ENCODE results near the gene PARVB. TPM values are rescaled to one million over a fixed set of nuclear protein-coding genes. Genes with fewer than 3 reads are reported as not detected.

Gene PARVB
- total and polyA plus RNA-seq, 7 experiments from 2014 or later: 0.18 to 51.2 (median 4.2) TPM

- Histone ChIP-seq H3K36me3 (ENCODE audit: control insufficient read depth in 2 of 3, insufficient read depth in 3 of 3, low read length in 3 of 3) (no peaks in the 10 kb centered on the region), H3K27me3 (ENCODE audit: control insufficient read depth in 2 of 2, insufficient read depth in 2 of 2, low read length in 2 of 2) (no peaks in the 10 kb centered on the region), H3K4me1 (ENCODE audit: control insufficient read depth in 2 of 2, insufficient read depth in 2 of 2, low read length in 2 of 2) (no peaks in the 10 kb centered on the region), H3K27ac (ENCODE audit: low read depth, low read length) (no peak overlapping the region), H3K4me3 (ENCODE audit: low read length) (no peak overlapping the region), H3K9me3 (ENCODE audit: control insufficient read depth in 2 of 3, low read length in 3 of 3) (no peaks in the 10 kb centered on the region)
- CTCF ChIA-PET: no interaction called here
- H3K27me3 Mint-ChIP-seq: no peaks in the 10 kb centered on the region
- DNase-seq: no peak
- H3K4me1 Mint-ChIP-seq: peaks cover 0 to 1% (median 0%) of the 10 kb centered on the region in 7 donors
- H3K4me3 Mint-ChIP-seq: no peak overlapping the region
- no peaks in the 10 kb centered on the region for H3K9me3 Mint-ChIP-seq
- no peak for ATAC-seq
- no peak overlapping the region for H3K27ac Mint-ChIP-seq
- POLR2A ChIA-PET: no interaction called here
- H3K36me3 Mint-ChIP-seq: no peaks in the 10 kb centered on the region
- intact Hi-C loops (cut with micrococcal nuclease): no loop called here
Measured at GRCh38 chr22:44076825-44077224, 52.7 kb downstream of the PARVB start.

GRCh38 chr22:44080936-44081861, 57.1 kb downstream of the PARVB start:
- CTCF ChIA-PET: interaction anchor here (0.5 to 2.5 kb wide), 9 partner anchors 24 to 605 kb away, joined by 3 to 9 read pairs (median 4); no protein-coding TSS in a partner anchor

GRCh38 chr22:44082801-44083200, 58.7 kb downstream of the PARVB start:
- no peaks in the 10 kb centered on the region for H3K4me1 ChIP-seq (ENCODE audit: control insufficient read depth in 2 of 2, insufficient read depth in 2 of 2, low read length in 2 of 2)
- H3K36me3 Mint-ChIP-seq: peaks cover 0 to 3% (median 0%) of the 10 kb centered on the region in 5 donors
- no peak for DNase-seq
- ChIA-PET POLR2A (no interaction called here), CTCF (interaction anchor here (0.8 to 2.5 kb wide), 3 partner anchors 87 to 105 kb away, joined by 4 to 9 read pairs (median 6); no protein-coding TSS in a partner anchor)
- intact Hi-C loops (cut with micrococcal nuclease): loop anchor here (5.0 to 10.0 kb wide), 2 partner anchors 100 to 102 kb away; partner anchors contain the start of gene PARVG (in 2 of the 2)
- H3K9me3 Mint-ChIP-seq: peaks cover 0 to 11% (median 2%) of the 10 kb centered on the region in 11 donors
- no peak overlapping the region for H3K4me3 Mint-ChIP-seq
- no peak for ATAC-seq
- H3K4me1 Mint-ChIP-seq: no peaks in the 10 kb centered on the region
- H3K36me3 ChIP-seq (ENCODE audit: control insufficient read depth in 2 of 3, insufficient read depth in 3 of 3, low read length in 3 of 3): no peaks in the 10 kb centered on the region
- no peaks in the 10 kb centered on the region for H3K9me3 ChIP-seq (ENCODE audit: control insufficient read depth in 2 of 3, low read length in 3 of 3)
- no peak overlapping the region for H3K27ac ChIP-seq (ENCODE audit: low read depth, low read length)
- H3K27me3 ChIP-seq (ENCODE audit: control insufficient read depth in 2 of 2, insufficient read depth in 2 of 2, low read length in 2 of 2): no peaks in the 10 kb centered on the region
- no peak overlapping the region for H3K4me3 ChIP-seq (ENCODE audit: low read length)
- H3K27me3 Mint-ChIP-seq: no peaks in the 10 kb centered on the region
- no peak overlapping the region for H3K27ac Mint-ChIP-seq

More at GRCh38 chr22:44080936-44081861, 57.1 kb downstream of the PARVB start:
- Histone ChIP-seq H3K27ac (ENCODE audit: low read depth, low read length) (no peak overlapping the region), H3K27me3 (ENCODE audit: control insufficient read depth in 2 of 2, insufficient read depth in 2 of 2, low read length in 2 of 2) (no peaks in the 10 kb centered on the region), H3K4me3 (ENCODE audit: low read length) (no peak overlapping the region), H3K4me1 (ENCODE audit: control insufficient read depth in 2 of 2, insufficient read depth in 2 of 2, low read length in 2 of 2) (no peaks in the 10 kb centered on the region), H3K36me3 (ENCODE audit: control insufficient read depth in 2 of 3, insufficient read depth in 3 of 3, low read length in 3 of 3) (no peaks in the 10 kb centered on the region), H3K9me3 (ENCODE audit: control insufficient read depth in 2 of 3, low read length in 3 of 3) (no peaks in the 10 kb centered on the region)
- no peak overlapping the region for H3K4me3 Mint-ChIP-seq
- DNase-seq (peak; percentile 15 to 58 (median 50)), ATAC-seq (peak; percentile 72)
- POLR2A ChIA-PET: no interaction called here
- no peaks in the 10 kb centered on the region for H3K27me3 Mint-ChIP-seq
- peaks cover 0 to 11% (median 2%) of the 10 kb centered on the region in 11 donors for H3K9me3 Mint-ChIP-seq
- H3K4me1 Mint-ChIP-seq: no peaks in the 10 kb centered on the region
- intact Hi-C loops (cut with micrococcal nuclease): loop anchor here (1.0 to 10.0 kb wide), 4 partner anchors 88 to 545 kb away; partner anchors contain the start of gene PARVG (in 2 of the 2)
- H3K36me3 Mint-ChIP-seq: peaks cover 0 to 3% (median 0%) of the 10 kb centered on the region in 5 donors
- H3K27ac Mint-ChIP-seq: no peak overlapping the region

GRCh38 chr22:44084044-44084772, 60.1 kb downstream of the PARVB start:
- Mint-ChIP-seq H3K27me3 (no peaks in the 10 kb centered on the region), H3K36me3 (peaks cover 0 to 3% (median 0%) of the 10 kb centered on the region in 5 donors), H3K27ac (no peak overlapping the region), H3K4me3 (no peak overlapping the region), H3K9me3 (peaks cover 0 to 11% (median 2%) of the 10 kb centered on the region in 11 donors), H3K4me1 (no peaks in the 10 kb centered on the region)
- CTCF ChIA-PET: interaction anchor here (0.9 to 3.5 kb wide), 3 partner anchors 89 to 542 kb away, joined by 4 to 25 read pairs (median 6); no protein-coding TSS in a partner anchor
- ATAC-seq (no peak), DNase-seq (no peak)
- POLR2A ChIA-PET: no interaction called here
- intact Hi-C loops (cut with micrococcal nuclease): loop anchor here (5.0 to 10.0 kb wide), 2 partner anchors 98 to 101 kb away; partner anchors contain the start of gene PARVG (in 2 of the 2)
- Histone ChIP-seq H3K27ac (ENCODE audit: low read depth, low read length) (no peak overlapping the region), H3K36me3 (ENCODE audit: control insufficient read depth in 2 of 3, insufficient read depth in 3 of 3, low read length in 3 of 3) (no peaks in the 10 kb centered on the region), H3K27me3 (ENCODE audit: control insufficient read depth in 2 of 2, insufficient read depth in 2 of 2, low read length in 2 of 2) (no peaks in the 10 kb centered on the region), H3K9me3 (ENCODE audit: control insufficient read depth in 2 of 3, low read length in 3 of 3) (no peaks in the 10 kb centered on the region), H3K4me1 (ENCODE audit: control insufficient read depth in 2 of 2, insufficient read depth in 2 of 2, low read length in 2 of 2) (no peaks in the 10 kb centered on the region), H3K4me3 (ENCODE audit: low read length) (no peak overlapping the region)

- peak in 1 of 9 donors; percentile 29 for DNase-seq
- Histone ChIP-seq H3K36me3 (ENCODE audit: control insufficient read depth in 2 of 3, insufficient read depth in 3 of 3, low read length in 3 of 3) (no peaks in the 10 kb centered on the region), H3K27me3 (ENCODE audit: control insufficient read depth in 2 of 2, insufficient read depth in 2 of 2, low read length in 2 of 2) (no peaks in the 10 kb centered on the region), H3K4me1 (ENCODE audit: control insufficient read depth in 2 of 2, insufficient read depth in 2 of 2, low read length in 2 of 2) (no peaks in the 10 kb centered on the region), H3K9me3 (ENCODE audit: control insufficient read depth in 2 of 3, low read length in 3 of 3) (no peaks in the 10 kb centered on the region), H3K4me3 (ENCODE audit: low read length) (no peak overlapping the region), H3K27ac (ENCODE audit: low read depth, low read length) (no peak overlapping the region)
- no peak overlapping the region for H3K27ac Mint-ChIP-seq
- ATAC-seq: peak; percentile 51
- H3K9me3 Mint-ChIP-seq: peaks cover 0 to 11% (median 2%) of the 10 kb centered on the region in 11 donors
- H3K27me3 Mint-ChIP-seq: no peaks in the 10 kb centered on the region
- intact Hi-C loops (cut with micrococcal nuclease): loop anchor here in 1 of 2 donors (1.0 to 10.0 kb wide), 2 partner anchors 93 to 99 kb away; partner anchors contain the start of gene PARVG
- ChIA-PET CTCF (interaction anchor here (0.7 to 3.5 kb wide), 4 partner anchors 47 to 265 kb away, joined by 3 to 25 read pairs (median 3); no protein-coding TSS in a partner anchor), POLR2A (interaction anchor here (1.0 kb wide), 1 partner anchor 92 kb away, joined by 4 read pairs; no protein-coding TSS in a partner anchor)
- H3K36me3 Mint-ChIP-seq: peaks cover 0 to 3% (median 0%) of the 10 kb centered on the region in 5 donors
- H3K4me3 Mint-ChIP-seq: no peak overlapping the region
- H3K4me1 Mint-ChIP-seq: peaks cover 0 to 2% (median 0%) of the 10 kb centered on the region in 7 donors
Measured at GRCh38 chr22:44085743-44086270, 61.7 kb downstream of the PARVB start.

All from naive thymus-derived CD4-positive, alpha-beta T cell (primary cell).